Activated CD4-positive, CD25-positive, alpha-beta regulatory T cell treated with anti-CD3 and anti-CD28 coated beads, Interleukin-2, amount 50 U/mL, for 72 hours (primary cell): ENCODE results near the gene FAM9A.
A peak's percentile ranks its signal among the peaks of the same experiment; 100 is the strongest.
"Not testable (repeated sequence)": the region's sequence is repeated elsewhere in the genome, so short reads cannot be mapped to it uniquely, and the experiment has no call there.

Experiments used
- DNase-seq: peaks from one replicate; pipeline ENCODE4 v3.0.0; 2021

The FAM9A gene

GRCh38 chrX:8800351-8800750 is 832 bp downstream of the FAM9A start:
- not testable (repeated sequence) for DNase-seq

- DNase-seq, result not testable (repeated sequence)
Observed at GRCh38 chrX:8799281-8799680, 1.9 kb downstream of the FAM9A start.

GRCh38 chrX:8798702-8799101 is 2.5 kb downstream of the FAM9A start:
- DNase-seq, result not testable (repeated sequence)

- DNase-seq, result not testable (repeated sequence)
Observed at GRCh38 chrX:8787119-8787518, 14.1 kb downstream of the FAM9A start.

DNA sequence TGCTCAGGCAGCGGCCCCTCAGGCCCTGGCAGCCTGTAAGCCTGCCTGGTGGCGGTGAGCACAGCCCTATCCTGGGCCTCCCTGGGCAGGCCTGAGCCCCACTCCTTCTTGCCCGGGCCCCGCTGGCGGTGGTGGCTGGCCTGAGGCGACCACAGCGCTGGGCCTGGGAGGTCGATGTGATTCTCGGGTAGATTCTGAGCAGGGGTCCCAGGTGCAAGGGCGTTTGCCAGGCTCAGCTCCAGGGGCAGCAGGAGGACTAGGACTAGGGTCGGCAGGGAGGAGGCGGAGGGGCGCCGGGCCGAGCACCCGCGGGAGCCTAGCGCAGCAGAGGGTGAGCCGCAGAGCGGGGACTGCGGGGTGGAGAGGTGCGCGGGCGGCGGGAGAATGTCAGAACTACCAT is 17.0 kb downstream of the FAM9A start:
- DNase-seq, result no peak

GRCh38 chrX:8783714-8784098 is 17.5 kb downstream of the FAM9A start:
- DNase-seq, result no peak

GRCh38 chrX:8783097-8783713 is 18.0 kb downstream of the FAM9A start:
- peak; percentile 49 for DNase-seq

- DNase-seq, result no peak
Observed at GRCh38 chrX:8782595-8782994, 18.6 kb downstream of the FAM9A start.

DNA sequence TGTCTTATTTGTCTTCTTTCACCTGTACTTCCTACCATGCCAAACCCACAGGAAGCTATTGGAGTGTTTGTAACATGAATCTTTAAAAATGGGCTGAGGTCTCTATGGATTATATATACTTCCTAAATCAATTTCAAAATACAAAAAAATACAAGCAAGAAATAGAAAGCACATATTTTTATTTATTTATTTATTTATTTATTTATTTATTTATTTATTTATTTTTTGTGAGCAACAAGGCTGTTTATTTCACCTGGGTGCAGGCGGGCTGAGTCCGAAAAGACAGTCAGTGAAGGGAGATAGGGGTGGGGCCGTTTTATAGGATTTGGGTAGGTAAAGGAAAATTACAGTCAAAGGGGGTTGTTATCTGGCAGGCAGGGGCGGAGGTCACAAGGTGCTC is 19.3 kb downstream of the FAM9A start:
- DNase-seq, result not testable (repeated sequence)

DNA sequence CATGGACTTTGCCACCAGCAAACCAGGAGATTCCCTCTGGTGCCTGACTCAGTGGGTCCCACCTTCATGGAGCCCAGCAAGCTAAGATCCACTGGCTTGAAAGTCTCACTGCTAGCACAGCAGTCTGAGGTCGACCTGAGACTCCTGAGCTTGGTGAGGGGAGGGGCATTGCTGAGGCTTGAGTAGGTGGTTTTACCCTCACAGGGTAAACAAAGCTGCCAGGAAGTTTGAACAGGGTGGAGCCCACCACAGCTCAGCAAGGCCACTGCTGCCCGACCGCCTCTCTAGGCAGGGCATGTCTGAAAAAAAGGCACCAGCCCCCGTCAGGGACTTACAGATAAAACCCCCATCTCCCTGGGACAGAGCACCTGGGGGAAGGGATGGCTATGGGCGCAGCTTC is 28.1 kb downstream of the FAM9A start:
- no peak for DNase-seq

DNA sequence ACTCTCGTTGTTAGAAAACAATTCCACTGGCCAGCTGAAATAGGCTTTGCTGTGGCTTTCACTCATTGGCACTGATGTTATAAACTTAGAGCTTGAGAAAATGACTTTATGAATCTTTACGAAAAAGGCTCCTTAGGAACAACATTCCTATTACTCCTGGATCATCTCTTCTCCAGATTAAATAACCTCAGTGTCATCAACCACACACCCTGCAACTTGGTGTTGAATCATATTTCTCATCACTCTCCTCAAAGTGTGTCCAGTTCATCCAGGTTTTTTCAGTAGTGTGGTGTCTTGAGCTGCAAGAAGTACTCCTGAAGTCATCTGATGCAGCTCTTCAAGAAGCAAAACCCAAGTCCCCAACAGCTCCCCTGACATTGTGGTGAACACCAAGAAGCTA is 41.2 kb downstream of the FAM9A start:
- DNase-seq, result no peak

- not testable (repeated sequence) for DNase-seq
Observed at GRCh38 chrX:8758706-8759105, 42.5 kb downstream of the FAM9A start.

DNA sequence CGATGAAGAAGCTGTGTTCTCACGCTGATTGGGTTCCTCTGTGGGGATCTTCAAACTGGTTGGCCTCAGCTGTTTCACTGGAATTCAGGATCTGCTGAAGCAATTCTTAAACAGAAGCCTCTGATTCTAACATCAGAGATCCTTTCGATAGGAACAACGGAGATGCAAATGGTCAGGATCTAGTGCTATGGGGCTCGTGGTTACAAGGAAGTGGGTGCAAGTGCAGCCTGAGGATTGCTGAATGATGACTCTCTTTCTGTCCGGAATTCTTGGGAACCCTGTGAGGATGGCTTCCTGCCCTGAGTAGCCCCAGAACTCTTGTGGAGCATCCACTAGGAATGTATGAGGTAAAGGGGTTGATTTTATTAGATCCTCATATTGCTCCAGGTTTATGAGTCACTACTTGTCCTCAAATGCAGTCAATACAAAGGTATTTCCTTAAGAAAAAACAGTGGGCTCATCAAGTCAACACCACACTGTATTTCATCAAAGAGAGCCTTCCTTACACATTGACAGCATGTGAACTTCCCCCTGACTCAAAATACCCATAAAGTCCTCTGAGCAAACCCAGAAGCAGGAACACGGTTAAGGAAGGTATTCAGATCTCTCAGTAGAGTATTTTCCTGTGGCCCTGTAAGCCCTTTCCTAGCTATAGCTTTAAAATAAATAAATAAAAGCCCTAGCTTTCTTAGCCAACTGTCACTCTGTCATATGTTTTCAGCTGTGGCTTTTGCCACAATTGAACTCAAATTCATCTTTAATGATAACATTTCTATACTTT is 43.4 kb downstream of the FAM9A start:
- not testable (repeated sequence) for DNase-seq

DNA sequence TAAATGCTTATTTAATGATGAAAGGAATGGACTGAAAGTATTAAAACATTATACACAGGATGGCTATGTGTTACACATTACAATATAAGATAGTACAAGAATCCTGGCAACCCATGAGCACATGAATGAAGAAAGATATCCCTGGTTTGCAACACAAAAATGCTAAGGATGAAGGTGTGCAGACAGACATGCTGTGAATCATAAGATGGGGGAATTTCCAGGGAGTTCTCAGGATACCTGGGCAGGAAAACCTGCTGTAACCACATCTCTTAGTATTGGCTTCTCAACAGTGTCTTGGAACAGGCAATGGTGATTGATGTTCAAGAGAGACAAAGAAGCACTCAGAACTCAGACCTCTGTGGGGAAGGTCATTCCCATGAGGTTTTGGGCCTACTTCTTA is 45.4 kb downstream of the FAM9A start:
- DNase-seq, result no peak

DNA sequence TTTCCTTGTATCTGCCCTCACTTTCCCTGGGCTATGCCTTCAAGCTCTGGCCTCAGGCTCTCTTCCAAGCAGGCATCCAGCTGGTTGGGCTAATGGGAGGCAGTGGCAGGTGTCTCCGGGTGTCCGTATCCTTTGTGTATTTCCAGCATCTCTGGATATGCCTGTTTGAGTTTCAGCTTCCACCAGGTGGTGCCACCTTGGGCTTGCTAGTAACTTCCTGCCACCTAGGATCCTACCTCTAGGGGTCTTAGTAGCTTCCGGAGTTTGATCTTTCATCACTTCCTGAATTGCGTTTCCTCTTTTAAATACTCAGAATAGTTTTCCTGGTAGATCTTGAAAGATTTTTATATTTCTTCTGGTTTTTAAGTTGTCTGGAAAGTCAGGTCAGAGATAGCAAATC is 46.1 kb downstream of the FAM9A start:
- no peak for DNase-seq

DNA sequence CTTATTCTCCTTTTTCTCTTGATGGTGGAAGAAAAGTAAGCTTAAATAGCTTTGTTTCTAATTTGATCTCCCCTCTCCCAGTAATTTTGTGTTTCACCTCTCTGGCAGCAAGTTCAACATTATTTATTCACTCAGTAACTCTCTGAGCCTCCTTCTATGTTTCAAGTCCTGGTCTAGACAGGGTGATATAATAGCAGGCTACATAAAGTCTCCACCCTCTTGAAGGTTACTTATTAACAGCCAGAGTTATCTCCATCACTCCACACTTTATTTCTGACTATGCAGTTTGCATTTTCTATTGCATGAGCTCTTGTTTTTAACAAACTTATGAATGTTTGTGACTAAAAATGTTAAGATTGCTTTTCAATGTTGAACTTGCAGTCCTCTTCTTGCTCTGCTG is 51.5 kb downstream of the FAM9A start:
- DNase-seq, result no peak

DNA sequence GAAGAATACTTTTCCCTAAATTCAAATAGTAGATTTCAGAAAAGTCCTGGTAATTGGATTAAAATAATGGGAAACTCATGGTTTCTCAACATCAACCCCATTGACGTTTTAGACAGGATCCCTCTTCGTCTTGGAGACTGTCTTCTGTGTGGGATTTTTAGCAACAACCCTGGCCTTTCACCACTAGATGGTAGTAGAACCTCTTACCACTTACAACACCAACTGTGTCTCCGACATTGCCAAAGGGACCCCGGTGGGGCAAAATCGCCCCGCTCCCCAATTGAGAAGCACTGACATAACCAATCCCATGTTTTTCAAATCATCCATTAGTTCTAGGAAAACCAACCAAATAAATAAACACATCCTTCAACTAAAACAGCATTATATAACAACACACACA is 52.3 kb downstream of the FAM9A start:
- DNase-seq, result no peak

- peak; percentile 69 for DNase-seq
Observed at GRCh38 chrX:8743126-8743732, 58.0 kb downstream of the FAM9A start.

- DNase-seq, result no peak
Observed at GRCh38 chrX:8741981-8742380, 59.2 kb downstream of the FAM9A start.
